Measurements from ENCODE around the gene FN3K.

Gene FN3K

DNA sequence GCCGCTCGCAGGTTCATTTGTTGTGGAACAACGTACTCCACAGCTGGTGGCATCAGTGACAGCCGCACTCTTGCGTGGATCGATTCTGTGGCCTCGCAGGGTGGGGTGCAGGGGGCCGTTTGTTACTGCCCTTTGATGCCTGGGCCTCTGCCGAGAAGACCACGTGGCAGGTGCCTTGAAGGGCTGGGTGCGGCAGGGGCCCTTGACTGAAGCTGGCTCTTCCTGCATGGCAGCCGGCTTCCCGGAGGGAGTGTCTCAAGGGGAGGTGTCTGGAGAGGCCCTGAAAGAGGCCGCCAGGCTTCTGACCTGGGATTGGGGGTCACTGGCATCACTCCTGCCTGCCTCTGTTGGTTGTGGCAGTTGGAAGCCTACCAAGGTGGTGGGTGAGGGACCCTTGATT is 60.2 kb downstream of the FN3K start:
- no peak for DNase-seq
- TF ChIP-seq, protein P1, sequence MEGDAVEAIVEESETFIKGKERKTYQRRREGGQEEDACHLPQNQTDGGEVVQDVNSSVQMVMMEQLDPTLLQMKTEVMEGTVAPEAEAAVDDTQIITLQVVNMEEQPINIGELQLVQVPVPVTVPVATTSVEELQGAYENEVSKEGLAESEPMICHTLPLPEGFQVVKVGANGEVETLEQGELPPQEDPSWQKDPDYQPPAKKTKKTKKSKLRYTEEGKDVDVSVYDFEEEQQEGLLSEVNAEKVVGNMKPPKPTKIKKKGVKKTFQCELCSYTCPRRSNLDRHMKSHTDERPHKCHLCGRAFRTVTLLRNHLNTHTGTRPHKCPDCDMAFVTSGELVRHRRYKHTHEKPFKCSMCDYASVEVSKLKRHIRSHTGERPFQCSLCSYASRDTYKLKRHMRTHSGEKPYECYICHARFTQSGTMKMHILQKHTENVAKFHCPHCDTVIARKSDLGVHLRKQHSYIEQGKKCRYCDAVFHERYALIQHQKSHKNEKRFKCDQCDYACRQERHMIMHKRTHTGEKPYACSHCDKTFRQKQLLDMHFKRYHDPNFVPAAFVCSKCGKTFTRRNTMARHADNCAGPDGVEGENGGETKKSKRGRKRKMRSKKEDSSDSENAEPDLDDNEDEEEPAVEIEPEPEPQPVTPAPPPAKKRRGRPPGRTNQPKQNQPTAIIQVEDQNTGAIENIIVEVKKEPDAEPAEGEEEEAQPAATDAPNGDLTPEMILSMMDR (IDR thresholded peaks at IDR 0.05; ENCODE audit: low read depth, low read length), result no peak

DNA sequence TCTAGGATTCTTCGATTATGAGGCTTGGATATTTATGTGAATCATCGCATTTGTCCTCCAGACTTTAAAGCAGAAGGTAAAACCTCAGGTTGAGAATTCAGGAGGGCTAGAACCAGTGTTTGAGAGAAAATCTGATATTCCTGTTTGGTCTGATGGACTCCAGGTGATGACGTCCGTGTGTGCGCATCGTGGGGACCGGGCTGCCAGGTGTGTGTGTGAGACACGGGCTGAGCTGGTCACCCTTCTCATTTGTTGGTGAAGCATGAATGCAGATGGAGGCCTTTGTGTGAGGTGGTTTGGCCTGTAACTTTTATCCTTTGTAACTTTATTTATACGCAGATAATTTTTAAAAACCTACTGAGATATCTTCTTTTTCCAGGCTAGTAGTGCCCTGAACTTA is 61.6 kb downstream of the FN3K start:
- no peaks in the 10 kb centered on the region for H3K27me3 ChIP-seq
- no peaks in the 10 kb centered on the region for H3K9me3 ChIP-seq
- no peaks in the 10 kb centered on the region for H3K4me1 ChIP-seq
- TF ChIP-seq, protein P1 (IDR thresholded peaks at IDR 0.05; ENCODE audit: low read depth, low read length), result no peak
- no peak for DNase-seq
- no peak overlapping the region for H3K4me3 ChIP-seq (ENCODE audit: low read depth, low read length)
- H3K36me3 ChIP-seq, result peaks cover 7% of the 10 kb centered on the region

More for the DNA sequence above, 60.2 kb downstream of the FN3K start:
- peaks cover 6% of the 10 kb centered on the region for H3K36me3 ChIP-seq
- no peaks in the 10 kb centered on the region for H3K9me3 ChIP-seq
- no peaks in the 10 kb centered on the region for H3K4me1 ChIP-seq
- no peaks in the 10 kb centered on the region for H3K27me3 ChIP-seq
- no peak overlapping the region for H3K4me3 ChIP-seq (ENCODE audit: low read depth, low read length)

DNA sequence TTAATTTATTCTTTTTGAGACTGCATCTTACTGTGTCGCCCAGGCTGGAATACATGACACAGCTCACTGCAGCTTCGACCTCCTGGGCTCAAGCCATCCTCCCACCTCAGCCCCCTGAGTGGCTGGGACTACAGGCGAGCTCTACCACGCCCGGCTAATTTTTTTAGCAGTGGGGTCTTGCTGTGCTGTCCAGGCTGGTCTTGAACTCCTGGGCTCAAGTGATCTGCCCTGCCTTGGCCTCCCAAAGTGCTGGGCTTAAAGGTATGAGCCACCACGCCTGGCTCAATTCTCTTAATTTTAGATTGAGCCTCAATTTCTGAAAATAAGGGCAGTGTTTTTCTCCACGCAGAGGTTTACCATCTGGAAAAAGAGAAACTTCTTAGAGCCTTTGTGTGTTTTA is 63.3 kb downstream of the FN3K start:
- DNase-seq, result no peak
- Histone ChIP-seq H3K4me1 (no peaks in the 10 kb centered on the region), H3K4me3 (ENCODE audit: low read depth, low read length) (no peak overlapping the region), H3K9me3 (no peaks in the 10 kb centered on the region), H3K36me3 (peaks cover 7% of the 10 kb centered on the region), H3K27me3 (no peaks in the 10 kb centered on the region)
- TF ChIP-seq, protein P1 (IDR thresholded peaks at IDR 0.05; ENCODE audit: low read depth, low read length), result no peak

DNA sequence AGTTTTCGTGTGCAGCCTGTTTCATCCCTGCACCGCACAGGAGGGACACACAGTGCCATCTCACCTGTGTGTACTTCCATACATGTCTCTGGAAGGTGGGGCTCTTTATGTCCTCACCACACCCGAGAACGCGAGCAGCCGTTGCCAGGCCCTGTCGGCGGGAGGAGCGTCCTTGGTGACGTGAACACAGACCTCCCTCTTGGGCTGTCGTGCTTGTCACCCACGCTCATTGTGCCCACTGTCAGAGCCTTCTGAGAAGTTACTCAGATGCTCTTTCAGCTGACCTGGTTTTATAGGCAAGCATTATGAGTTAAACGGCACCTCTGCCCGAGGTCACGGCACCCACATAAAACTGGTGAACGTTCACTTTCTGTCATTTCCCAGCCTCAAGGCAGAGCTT is 64.2 kb downstream of the FN3K start:
- no peak for DNase-seq
- TF ChIP-seq, protein P1 (IDR thresholded peaks at IDR 0.05; ENCODE audit: low read depth, low read length), result no peak
- no peaks in the 10 kb centered on the region for H3K27me3 ChIP-seq
- H3K4me1 ChIP-seq, result no peaks in the 10 kb centered on the region
- no peak overlapping the region for H3K4me3 ChIP-seq (ENCODE audit: low read depth, low read length)
- H3K36me3 ChIP-seq, result peaks cover 7% of the 10 kb centered on the region
- H3K9me3 ChIP-seq, result no peaks in the 10 kb centered on the region

All from BE2C (cell line).